Measurements from ENCODE around the gene ETFA.
"Not testable (repeated sequence)": the region's sequence is repeated elsewhere in the genome, so short reads cannot be mapped to it uniquely, and the experiment has no call there.

The ETFA gene

GRCh38 chr15:76282465-76282864 is 28.8 kb downstream of the ETFA start:
- DNase-seq (ENCODE audit: low read depth, low spot score), result no peak

GRCh38 chr15:76278651-76279050 is 32.6 kb downstream of the ETFA start:
- no peak for DNase-seq (ENCODE audit: low read depth, low spot score)

- no peak for DNase-seq (ENCODE audit: low read depth, low spot score)
Observed at GRCh38 chr15:76274821-76275220, 36.4 kb downstream of the ETFA start.

GRCh38 chr15:76274226-76274625 is 37.0 kb downstream of the ETFA start:
- peak; percentile 52 for DNase-seq (ENCODE audit: low read depth, low spot score)

- no peak for DNase-seq (ENCODE audit: low read depth, low spot score)
Observed at GRCh38 chr15:76270876-76271275, 40.4 kb downstream of the ETFA start.

- no peak for DNase-seq (ENCODE audit: low read depth, low spot score)
Observed at GRCh38 chr15:76267077-76267476, 44.2 kb downstream of the ETFA start.

GRCh38 chr15:76265769-76266168 is 45.5 kb downstream of the ETFA start:
- not testable (repeated sequence) for DNase-seq (ENCODE audit: low read depth, low spot score)

GRCh38 chr15:76260246-76260938 is 50.9 kb downstream of the ETFA start:
- DNase-seq (ENCODE audit: low read depth, low spot score), result no peak

GRCh38 chr15:76259392-76259791 is 51.9 kb downstream of the ETFA start:
- DNase-seq (ENCODE audit: low read depth, low spot score), result no peak

- no peak for DNase-seq (ENCODE audit: low read depth, low spot score)
Observed at GRCh38 chr15:76258460-76258859, 52.8 kb downstream of the ETFA start.

GRCh38 chr15:76253691-76254473 is 57.4 kb downstream of the ETFA start:
- peak; percentile 52 for DNase-seq (ENCODE audit: low read depth, low spot score)

- DNase-seq (ENCODE audit: low read depth, low spot score), result no peak
Observed at GRCh38 chr15:76252249-76252648, 59.0 kb downstream of the ETFA start.

GRCh38 chr15:76251717-76252116 is 59.6 kb downstream of the ETFA start:
- DNase-seq (ENCODE audit: low read depth, low spot score), result no peak

- DNase-seq (ENCODE audit: low read depth, low spot score), result no peak
Observed at GRCh38 chr15:76245072-76245610, 66.1 kb downstream of the ETFA start.

- DNase-seq (ENCODE audit: low read depth, low spot score), result peak; percentile 31
Observed at GRCh38 chr15:76239786-76240185, 71.5 kb downstream of the ETFA start.

GRCh38 chr15:76236350-76236749 is 74.9 kb downstream of the ETFA start:
- DNase-seq (ENCODE audit: low read depth, low spot score), result no peak

GRCh38 chr15:76235186-76235826 is 76.0 kb downstream of the ETFA start:
- peak; percentile 58 for DNase-seq (ENCODE audit: low read depth, low spot score)

- no peak for DNase-seq (ENCODE audit: low read depth, low spot score)
Observed at GRCh38 chr15:76234337-76234889, 76.9 kb downstream of the ETFA start.

GRCh38 chr15:76233921-76234320 is 77.3 kb downstream of the ETFA start:
- DNase-seq (ENCODE audit: low read depth, low spot score), result no peak

- no peak for DNase-seq (ENCODE audit: low read depth, low spot score)
Observed at GRCh38 chr15:76229266-76229665, 82.0 kb downstream of the ETFA start.

- DNase-seq (ENCODE audit: low read depth, low spot score), result no peak
Observed at GRCh38 chr15:76223521-76223920, 87.7 kb downstream of the ETFA start.

- DNase-seq (ENCODE audit: low read depth, low spot score), result no peak
Observed at GRCh38 chr15:76222159-76222558, 89.1 kb downstream of the ETFA start.

Measured in astrocyte of the hippocampus (primary cell).